Activated CD4-positive, alpha-beta T cell treated with anti-CD3 and anti-CD28 coated beads for 24 hours (primary cell): ENCODE data around the gene USP6NL.

Experiments used
- DNase-seq, 2 donors: peaks; one replicate each; pipeline ENCODE4 v3.0.0-alpha.2; 2020; ENCODE audit warnings: low read depth in 2 of 2

The USP6NL gene

DNA sequence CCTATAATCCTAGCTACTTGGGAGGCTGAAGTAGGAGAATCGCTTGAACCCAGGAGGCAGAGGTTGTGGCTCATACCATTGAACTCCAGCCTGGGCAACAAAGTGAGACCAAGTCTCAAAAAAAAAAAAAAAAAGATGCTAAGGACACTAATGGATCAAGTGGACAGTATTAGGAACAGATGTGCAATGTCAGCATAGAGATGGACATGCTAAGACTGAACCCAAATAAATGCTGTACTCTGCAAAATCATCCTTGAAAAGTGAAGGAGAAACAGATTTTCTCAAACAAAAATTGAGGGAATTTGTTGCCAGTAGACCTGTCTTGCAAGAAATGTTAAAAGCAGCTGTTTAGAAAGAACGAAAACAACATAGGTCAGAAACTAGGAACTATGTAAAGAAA lies 194.5 kb downstream of the USP6NL start:
- no peak for DNase-seq

DNA sequence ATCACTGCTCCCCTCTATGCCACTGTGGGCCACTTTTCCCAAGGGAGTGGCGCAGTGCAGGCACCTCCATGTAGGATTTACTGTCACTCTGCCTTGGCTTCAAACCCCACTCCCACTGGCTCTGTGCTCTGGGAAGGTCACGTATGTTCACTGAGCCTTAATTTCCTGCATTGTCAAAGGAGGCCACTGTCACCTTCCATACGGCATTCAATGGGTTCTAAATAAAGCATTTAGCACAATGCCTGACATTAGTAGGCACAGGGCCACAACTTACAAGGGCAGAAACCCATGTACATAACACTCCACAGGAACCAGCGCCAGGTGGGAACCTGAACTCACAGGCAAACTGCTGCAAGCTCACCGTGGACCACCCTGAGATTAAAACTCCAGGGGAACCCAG lies 196.4 kb downstream of the USP6NL start:
- no peak for DNase-seq

DNA sequence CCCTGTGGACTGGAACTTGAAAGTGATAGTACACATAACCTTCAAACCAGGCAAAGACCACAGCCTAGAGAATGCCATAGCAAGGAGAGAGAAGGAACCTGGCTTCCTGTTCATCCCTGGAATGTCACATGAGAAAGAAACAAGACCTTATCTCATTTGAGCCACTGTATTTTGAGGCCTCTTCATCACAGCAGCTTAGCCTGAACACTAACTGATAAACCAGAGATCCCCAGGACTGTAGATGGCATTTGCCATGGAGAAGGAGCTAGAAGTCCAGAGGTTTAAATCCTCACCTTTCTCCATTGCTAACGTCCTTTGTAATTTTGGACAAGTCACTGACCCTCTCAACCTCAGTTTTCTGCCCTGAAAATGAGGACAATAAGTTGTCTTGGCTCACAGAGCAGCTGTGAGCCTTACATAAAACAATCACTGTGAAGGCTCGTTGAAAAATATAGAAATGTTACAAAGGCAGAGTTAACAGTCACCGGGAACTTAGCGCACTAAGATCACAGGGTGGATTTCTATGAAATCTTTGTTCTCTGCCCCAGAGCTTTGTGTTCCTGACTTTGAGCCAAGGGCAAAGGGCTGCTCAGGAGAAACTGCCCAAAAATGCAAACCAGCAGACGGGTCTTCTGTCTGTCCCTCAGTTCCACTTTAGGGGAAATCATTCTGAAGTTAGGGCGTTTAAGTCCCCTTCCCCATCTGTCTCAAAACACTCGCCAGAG lies 197.0 kb downstream of the USP6NL start:
- no peak for DNase-seq

DNA sequence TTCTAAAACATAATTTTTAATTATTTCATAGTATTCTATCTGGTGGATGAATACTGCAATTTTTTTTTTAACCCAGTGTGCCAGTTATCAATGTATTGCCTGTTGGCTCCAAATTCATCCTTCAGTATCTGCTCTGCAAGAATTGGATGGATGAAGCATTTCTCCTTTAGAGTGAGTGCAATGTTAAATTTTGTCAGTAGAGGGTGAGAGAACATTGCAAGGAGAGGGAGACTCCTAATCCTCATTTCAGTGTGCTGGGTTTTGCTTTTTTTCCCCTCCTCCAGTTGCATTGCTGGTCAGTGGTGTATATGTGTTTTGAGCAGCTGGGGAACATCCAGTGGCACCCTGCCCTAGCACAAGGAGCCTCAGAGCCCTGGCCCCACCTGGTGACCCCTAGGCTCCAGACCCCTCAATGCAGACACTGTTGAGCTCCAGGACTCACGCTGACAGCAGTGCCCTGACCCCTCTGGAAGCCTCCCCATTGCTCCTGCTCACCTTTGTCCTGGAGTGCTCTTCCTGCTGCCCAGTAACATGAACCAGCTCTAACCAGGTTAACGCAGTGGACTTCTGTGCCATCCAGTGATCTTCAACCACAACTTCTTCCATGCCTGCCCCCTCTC lies 199.4 kb downstream of the USP6NL start:
- no peak for DNase-seq

DNA sequence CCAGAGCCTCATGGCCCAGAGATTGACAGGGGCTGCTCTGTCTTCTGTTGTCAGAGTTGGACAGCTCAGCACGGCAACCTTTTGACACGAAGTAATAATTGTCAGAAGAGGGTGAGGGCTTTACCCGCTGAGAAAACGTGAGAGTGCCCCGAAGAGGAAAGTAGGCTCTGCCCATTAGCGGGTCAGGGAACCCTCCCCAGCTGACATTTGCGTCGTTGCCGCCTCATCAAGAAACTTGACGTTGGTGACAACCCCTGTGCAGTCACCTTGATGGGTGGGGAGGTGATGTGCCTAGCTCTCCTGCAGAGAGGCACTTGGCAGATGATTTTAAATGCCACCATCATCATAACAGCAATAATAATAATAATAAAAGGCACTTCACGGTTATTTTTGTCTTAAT lies 202.1 kb downstream of the USP6NL start:
- no peak for DNase-seq

DNA sequence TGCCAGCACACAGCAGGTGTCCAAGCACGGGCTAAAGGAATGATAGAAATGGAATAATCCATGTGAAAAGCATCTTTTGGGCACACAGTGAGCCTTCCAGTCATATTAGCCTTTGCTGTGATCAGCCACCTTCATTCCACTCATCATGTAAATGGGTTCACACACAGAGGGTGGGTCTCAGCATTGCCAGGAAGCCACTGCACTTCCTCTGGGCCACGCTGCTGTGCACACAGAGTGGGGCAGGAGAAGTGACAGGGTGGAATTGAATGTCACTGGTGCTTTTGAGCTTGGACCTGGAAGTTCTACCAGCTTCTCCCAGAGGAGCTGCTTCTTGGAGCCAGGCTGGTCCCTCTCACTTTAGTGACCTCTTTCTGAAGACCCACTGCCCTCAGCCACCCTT lies 203.5 kb downstream of the USP6NL start:
- DNase-seq = no peak

DNA sequence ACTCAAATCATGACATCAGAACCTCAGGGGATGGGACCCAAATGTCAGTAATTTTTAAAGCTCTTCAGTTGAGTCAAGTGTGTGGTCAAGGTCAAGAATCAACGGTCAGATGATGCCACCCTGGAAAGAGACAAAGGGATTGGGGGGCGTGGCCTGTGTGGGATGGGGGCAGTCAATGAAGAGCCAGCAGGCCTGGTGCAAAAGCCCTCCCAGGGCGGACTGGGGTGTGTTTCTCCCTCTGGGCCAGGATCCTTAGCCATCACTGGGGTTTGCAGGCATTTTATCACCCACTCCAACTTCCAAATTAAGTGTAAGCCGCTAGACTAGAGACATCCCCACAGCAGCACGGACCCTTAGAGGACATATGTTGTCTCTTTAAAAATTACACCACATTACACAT lies 204.7 kb downstream of the USP6NL start:
- DNase-seq = no peak

DNA sequence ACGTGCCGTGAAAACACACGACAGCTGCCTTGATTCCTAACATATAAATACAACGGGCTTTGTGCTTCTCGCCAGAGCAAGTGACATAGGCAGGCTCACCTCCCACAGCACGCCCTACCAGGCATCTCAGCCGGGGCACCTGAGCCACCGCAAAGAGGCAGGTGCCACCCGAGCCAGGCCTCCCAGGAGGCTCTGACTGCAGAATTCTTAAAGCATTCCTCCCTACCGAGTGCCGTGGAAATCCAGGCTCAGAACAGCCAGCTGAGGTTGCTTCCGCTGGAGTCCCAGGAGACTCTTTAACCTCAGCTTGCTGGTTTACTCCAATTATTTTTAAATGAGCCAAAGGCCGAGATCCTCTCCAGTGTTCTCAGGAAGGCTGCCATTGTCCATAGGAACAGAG lies 206.5 kb downstream of the USP6NL start:
- DNase-seq = no peak
